PFSK-1 (cell line): ENCODE results near the gene XPO6.

Experiments used
- FOXP2 ChIP-seq: optimal IDR thresholded peaks from 2 replicates; pipeline ENCODE3; 2011; ENCODE audit warnings: borderline replicate concordance, control low read depth, inconsistent platforms; ENCODE audit not compliant: insufficient read depth; ENCODE audit errors: extremely low read length, extremely low read depth
- POLR2AphosphoS5 ChIP-seq: IDR thresholded peaks from 2 replicates; pipeline ENCODE4 v1.6.1; 2012; ENCODE audit warnings: low read depth, mild to moderate bottlenecking, control low read depth, low read length, moderate library complexity
- REST ChIP-seq, 2 experiments: IDR thresholded peaks; 2 replicates each; pipeline versions ENCODE4 v1.6.1 to v1.8.0; 2011 to 2012; ENCODE audit warnings: low read depth in 2 of 2, low read length in 2 of 2, control low read depth in 1 of 2, inconsistent platforms in 1 of 2, mild to moderate bottlenecking in 1 of 2, moderate library complexity in 1 of 2; ENCODE audit not compliant: insufficient read depth in 1 of 2
- SIN3A ChIP-seq: IDR thresholded peaks from 2 replicates; pipeline ENCODE4 v1.6.1; 2012; ENCODE audit warnings: mild to moderate bottlenecking, low read length, moderate library complexity, borderline replicate concordance; ENCODE audit not compliant: insufficient read depth
- TAF1 ChIP-seq: IDR thresholded peaks from 2 replicates; pipeline ENCODE4 v1.6.1; 2012; ENCODE audit warnings: low read length, control low read depth, borderline replicate concordance; ENCODE audit not compliant: insufficient read depth

The XPO6 gene

GRCh38 chr16:28089992-28090365, 121.8 kb downstream of the XPO6 start:
- TF ChIP-seq SIN3A (no peak), POLR2AphosphoS5 (no peak)

- TF ChIP-seq FOXP2 (no peak), POLR2AphosphoS5 (no peak), REST (IDR thresholded peaks at IDR 0.05; ENCODE audit: insufficient read depth in 1 of 2, low read depth in 2 of 2, low read length in 2 of 2) (no peak), TAF1 (no peak), SIN3A (no peak)
Measured at GRCh38 chr16:28089205-28089991, 122.4 kb downstream of the XPO6 start.

GRCh38 chr16:28087675-28088300, 124.0 kb downstream of the XPO6 start:
- TF ChIP-seq REST (IDR thresholded peaks at IDR 0.05; ENCODE audit: insufficient read depth in 1 of 2, low read depth in 2 of 2, low read length in 2 of 2), result peak; percentile 70 to 89
- TF ChIP-seq TAF1, result no peak

- TF ChIP-seq TAF1, result no peak
- TF ChIP-seq SIN3A, result no peak
- TF ChIP-seq FOXP2, result no peak
- no peak for TF ChIP-seq REST (IDR thresholded peaks at IDR 0.05; ENCODE audit: insufficient read depth in 1 of 2, low read depth in 2 of 2, low read length in 2 of 2)
- TF ChIP-seq POLR2AphosphoS5, result no peak
Measured at GRCh38 chr16:28087140-28087660, 124.6 kb downstream of the XPO6 start.

GRCh38 chr16:28086186-28087139, 125.3 kb downstream of the XPO6 start:
- TF ChIP-seq FOXP2 (no peak), SIN3A (no peak), POLR2AphosphoS5 (no peak)
